Measurements from ENCODE around the gene TEC.
"Not testable (repeated sequence)": the region's sequence is repeated elsewhere in the genome, so short reads cannot be mapped to it uniquely, and the experiment has no call there.

- not testable (repeated sequence) for TF ChIP-seq EZH2phosphoT487 (IDR thresholded peaks at IDR 0.05; ENCODE audit: insufficient read depth, low read depth); EZH2 (IDR thresholded peaks at IDR 0.05; ENCODE audit: insufficient read depth, poor library complexity, severe bottlenecking)
Measured at GRCh38 chr4:48314746-48315145, 45.1 kb upstream of the TEC start.
